Measurements from ENCODE around the gene IGFBP6. TPM values are rescaled to one million over a fixed set of nuclear protein-coding genes. Genes with fewer than 3 reads are reported as not detected.
"Not testable (repeated sequence)": the region's sequence is repeated elsewhere in the genome, so short reads cannot be mapped to it uniquely, and the experiment has no call there.

The IGFBP6 gene
- total and polyA plus RNA-seq, 9 of the 15 experiments (the other 6 are each of a cell fraction or from before 2014, with no cell fraction given) = 0.15 to 1.4 (median 0.54) TPM

GRCh38 chr12:53112431-53112830 lies 15.0 kb downstream of the IGFBP6 start:
- DNase-seq (ENCODE audit: extremely low read depth in 1 of 4, low spot score in 3 of 4); BruUV-seq (replicated peaks); H3K9me1 ChIP-seq (ENCODE audit: control insufficient read depth, insufficient read depth, low read length); H3K79me2 ChIP-seq (ENCODE audit: control insufficient read depth, insufficient read depth, low read length); intact Hi-C loops (cut with micrococcal nuclease); H3K27me3 ChIP-seq (ENCODE audit: control insufficient read depth in 2 of 2, insufficient read depth in 2 of 2, low read length in 2 of 2); H3K4me3 ChIP-seq; H3K4me1 ChIP-seq (replicated peaks in 1 of 2; ENCODE audit: control insufficient read depth in 2 of 2, insufficient read depth in 2 of 2, low read length in 2 of 2); H3K27ac ChIP-seq (ENCODE audit: extremely low read depth, low read depth, low read length); in situ Hi-C loops (cut with MboI); H2AFZ ChIP-seq (ENCODE audit: low read depth, low read length); H3K9ac ChIP-seq (ENCODE audit: insufficient read depth in 1 of 2, low read depth in 2 of 2, low read length in 2 of 2); H3K9me3 ChIP-seq (replicated peaks; ENCODE audit: control insufficient read depth, insufficient read depth, low read depth, low read length); FAIRE-seq; H3K4me2 ChIP-seq (ENCODE audit: insufficient read depth, low read length); H3K36me3 ChIP-seq (ENCODE audit: control insufficient read depth, insufficient read depth, low read length); H4K20me1 ChIP-seq (replicated peaks; ENCODE audit: control insufficient read depth, insufficient read depth, low read length); ATAC-seq; CTCF ChIA-PET (ENCODE audit: low intra/inter-chr PET ratio): not testable (repeated sequence)
- 66% methylated on average over 7 of the region's 7 CpGs for WGBS (ENCODE audit: insufficient coverage, low coverage, missing lambda C conversion rate)
- POLR2A ChIA-PET = interaction anchor here (0.7 to 2.1 kb wide), 2 partner anchors 9 to 15 kb away, joined by 3 to 9 read pairs; partner anchors contain the start of gene SOAT2
- peak; percentile 37; the same call in 1 of the 2 replicates for TF ChIP-seq CEBPB (tag; IDR thresholded peaks at IDR 0.05)
- TF ChIP-seq, protein P1, sequence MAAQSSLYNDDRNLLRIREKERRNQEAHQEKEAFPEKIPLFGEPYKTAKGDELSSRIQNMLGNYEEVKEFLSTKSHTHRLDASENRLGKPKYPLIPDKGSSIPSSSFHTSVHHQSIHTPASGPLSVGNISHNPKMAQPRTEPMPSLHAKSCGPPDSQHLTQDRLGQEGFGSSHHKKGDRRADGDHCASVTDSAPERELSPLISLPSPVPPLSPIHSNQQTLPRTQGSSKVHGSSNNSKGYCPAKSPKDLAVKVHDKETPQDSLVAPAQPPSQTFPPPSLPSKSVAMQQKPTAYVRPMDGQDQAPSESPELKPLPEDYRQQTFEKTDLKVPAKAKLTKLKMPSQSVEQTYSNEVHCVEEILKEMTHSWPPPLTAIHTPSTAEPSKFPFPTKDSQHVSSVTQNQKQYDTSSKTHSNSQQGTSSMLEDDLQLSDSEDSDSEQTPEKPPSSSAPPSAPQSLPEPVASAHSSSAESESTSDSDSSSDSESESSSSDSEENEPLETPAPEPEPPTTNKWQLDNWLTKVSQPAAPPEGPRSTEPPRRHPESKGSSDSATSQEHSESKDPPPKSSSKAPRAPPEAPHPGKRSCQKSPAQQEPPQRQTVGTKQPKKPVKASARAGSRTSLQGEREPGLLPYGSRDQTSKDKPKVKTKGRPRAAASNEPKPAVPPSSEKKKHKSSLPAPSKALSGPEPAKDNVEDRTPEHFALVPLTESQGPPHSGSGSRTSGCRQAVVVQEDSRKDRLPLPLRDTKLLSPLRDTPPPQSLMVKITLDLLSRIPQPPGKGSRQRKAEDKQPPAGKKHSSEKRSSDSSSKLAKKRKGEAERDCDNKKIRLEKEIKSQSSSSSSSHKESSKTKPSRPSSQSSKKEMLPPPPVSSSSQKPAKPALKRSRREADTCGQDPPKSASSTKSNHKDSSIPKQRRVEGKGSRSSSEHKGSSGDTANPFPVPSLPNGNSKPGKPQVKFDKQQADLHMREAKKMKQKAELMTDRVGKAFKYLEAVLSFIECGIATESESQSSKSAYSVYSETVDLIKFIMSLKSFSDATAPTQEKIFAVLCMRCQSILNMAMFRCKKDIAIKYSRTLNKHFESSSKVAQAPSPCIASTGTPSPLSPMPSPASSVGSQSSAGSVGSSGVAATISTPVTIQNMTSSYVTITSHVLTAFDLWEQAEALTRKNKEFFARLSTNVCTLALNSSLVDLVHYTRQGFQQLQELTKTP (IDR thresholded peaks at IDR 0.05; ENCODE audit: low read depth in 1 of 2, partially characterized antibody in 2 of 2) = peak in 1 of 2 experiments; percentile 74
- TF ChIP-seq ZNF384 (IDR thresholded peaks at IDR 0.05; ENCODE audit: low read depth, low read length) = peak; percentile 43; the same call in 1 of the 2 replicates
